Measurements from ENCODE around the gene KIAA1217. TPM values are rescaled to one million over a fixed set of nuclear protein-coding genes. Genes with fewer than 3 reads are reported as not detected.

The KIAA1217 gene
- total RNA-seq, 1 experiment from 2014 or later, result 23.4 TPM

GRCh38 chr10:24513155-24513554, 304.2 kb downstream of the KIAA1217 start (continued):
- TF ChIP-seq IRF2 (CRISPR knock-in tag; IDR thresholded peaks at IDR 0.05; ENCODE audit: borderline replicate concordance, low read depth), result no peak
- TF ChIP-seq, protein P1, sequence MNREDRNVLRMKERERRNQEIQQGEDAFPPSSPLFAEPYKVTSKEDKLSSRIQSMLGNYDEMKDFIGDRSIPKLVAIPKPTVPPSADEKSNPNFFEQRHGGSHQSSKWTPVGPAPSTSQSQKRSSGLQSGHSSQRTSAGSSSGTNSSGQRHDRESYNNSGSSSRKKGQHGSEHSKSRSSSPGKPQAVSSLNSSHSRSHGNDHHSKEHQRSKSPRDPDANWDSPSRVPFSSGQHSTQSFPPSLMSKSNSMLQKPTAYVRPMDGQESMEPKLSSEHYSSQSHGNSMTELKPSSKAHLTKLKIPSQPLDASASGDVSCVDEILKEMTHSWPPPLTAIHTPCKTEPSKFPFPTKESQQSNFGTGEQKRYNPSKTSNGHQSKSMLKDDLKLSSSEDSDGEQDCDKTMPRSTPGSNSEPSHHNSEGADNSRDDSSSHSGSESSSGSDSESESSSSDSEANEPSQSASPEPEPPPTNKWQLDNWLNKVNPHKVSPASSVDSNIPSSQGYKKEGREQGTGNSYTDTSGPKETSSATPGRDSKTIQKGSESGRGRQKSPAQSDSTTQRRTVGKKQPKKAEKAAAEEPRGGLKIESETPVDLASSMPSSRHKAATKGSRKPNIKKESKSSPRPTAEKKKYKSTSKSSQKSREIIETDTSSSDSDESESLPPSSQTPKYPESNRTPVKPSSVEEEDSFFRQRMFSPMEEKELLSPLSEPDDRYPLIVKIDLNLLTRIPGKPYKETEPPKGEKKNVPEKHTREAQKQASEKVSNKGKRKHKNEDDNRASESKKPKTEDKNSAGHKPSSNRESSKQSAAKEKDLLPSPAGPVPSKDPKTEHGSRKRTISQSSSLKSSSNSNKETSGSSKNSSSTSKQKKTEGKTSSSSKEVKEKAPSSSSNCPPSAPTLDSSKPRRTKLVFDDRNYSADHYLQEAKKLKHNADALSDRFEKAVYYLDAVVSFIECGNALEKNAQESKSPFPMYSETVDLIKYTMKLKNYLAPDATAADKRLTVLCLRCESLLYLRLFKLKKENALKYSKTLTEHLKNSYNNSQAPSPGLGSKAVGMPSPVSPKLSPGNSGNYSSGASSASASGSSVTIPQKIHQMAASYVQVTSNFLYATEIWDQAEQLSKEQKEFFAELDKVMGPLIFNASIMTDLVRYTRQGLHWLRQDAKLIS (CRISPR knock-in tag; IDR thresholded peaks at IDR 0.05; ENCODE audit: borderline replicate concordance), result no peak
- TF ChIP-seq, protein P2, sequence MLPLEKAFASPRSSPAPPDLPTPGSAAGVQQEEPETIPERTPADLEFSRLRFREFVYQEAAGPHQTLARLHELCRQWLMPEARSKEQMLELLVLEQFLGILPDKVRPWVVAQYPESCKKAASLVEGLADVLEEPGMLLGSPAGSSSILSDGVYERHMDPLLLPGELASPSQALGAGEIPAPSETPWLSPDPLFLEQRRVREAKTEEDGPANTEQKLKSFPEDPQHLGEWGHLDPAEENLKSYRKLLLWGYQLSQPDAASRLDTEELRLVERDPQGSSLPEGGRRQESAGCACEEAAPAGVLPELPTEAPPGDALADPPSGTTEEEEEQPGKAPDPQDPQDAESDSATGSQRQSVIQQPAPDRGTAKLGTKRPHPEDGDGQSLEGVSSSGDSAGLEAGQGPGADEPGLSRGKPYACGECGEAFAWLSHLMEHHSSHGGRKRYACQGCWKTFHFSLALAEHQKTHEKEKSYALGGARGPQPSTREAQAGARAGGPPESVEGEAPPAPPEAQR (CRISPR knock-in tag; IDR thresholded peaks at IDR 0.05), result no peak

- POLR2A ChIA-PET, result no interaction called here
- DNase-seq (ENCODE audit: low spot score) (no peak), ATAC-seq (no peak)
- Mint-ChIP-seq H3K27me3 (ENCODE audit: low read depth) (no peaks in the 10 kb centered on the region), H3K4me1 (peaks cover 12% of the 10 kb centered on the region), H3K27ac (no peak overlapping the region), H3K4me3 (no peak overlapping the region), H3K9me3 (no peaks in the 10 kb centered on the region), H3K36me3 (no peaks in the 10 kb centered on the region)
- CTCF ChIA-PET, result no interaction called here
- no peak for TF ChIP-seq ZNF317 (CRISPR knock-in tag; IDR thresholded peaks at IDR 0.05; ENCODE audit: borderline replicate concordance, low read depth)
Observed at GRCh38 chr10:24515481-24515880, 306.5 kb downstream of the KIAA1217 start.

GRCh38 chr10:24518411-24518810, 309.5 kb downstream of the KIAA1217 start:
- TF ChIP-seq JAZF1 (CRISPR knock-in tag; IDR thresholded peaks at IDR 0.05), result no peak
- TF ChIP-seq, protein P3, sequence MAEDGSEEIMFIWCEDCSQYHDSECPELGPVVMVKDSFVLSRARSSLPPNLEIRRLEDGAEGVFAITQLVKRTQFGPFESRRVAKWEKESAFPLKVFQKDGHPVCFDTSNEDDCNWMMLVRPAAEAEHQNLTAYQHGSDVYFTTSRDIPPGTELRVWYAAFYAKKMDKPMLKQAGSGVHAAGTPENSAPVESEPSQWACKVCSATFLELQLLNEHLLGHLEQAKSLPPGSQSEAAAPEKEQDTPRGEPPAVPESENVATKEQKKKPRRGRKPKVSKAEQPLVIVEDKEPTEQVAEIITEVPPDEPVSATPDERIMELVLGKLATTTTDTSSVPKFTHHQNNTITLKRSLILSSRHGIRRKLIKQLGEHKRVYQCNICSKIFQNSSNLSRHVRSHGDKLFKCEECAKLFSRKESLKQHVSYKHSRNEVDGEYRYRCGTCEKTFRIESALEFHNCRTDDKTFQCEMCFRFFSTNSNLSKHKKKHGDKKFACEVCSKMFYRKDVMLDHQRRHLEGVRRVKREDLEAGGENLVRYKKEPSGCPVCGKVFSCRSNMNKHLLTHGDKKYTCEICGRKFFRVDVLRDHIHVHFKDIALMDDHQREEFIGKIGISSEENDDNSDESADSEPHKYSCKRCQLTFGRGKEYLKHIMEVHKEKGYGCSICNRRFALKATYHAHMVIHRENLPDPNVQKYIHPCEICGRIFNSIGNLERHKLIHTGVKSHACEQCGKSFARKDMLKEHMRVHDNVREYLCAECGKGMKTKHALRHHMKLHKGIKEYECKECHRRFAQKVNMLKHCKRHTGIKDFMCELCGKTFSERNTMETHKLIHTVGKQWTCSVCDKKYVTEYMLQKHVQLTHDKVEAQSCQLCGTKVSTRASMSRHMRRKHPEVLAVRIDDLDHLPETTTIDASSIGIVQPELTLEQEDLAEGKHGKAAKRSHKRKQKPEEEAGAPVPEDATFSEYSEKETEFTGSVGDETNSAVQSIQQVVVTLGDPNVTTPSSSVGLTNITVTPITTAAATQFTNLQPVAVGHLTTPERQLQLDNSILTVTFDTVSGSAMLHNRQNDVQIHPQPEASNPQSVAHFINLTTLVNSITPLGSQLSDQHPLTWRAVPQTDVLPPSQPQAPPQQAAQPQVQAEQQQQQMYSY (CRISPR knock-in tag; IDR thresholded peaks at IDR 0.05), result no peak
- no peak for TF ChIP-seq ERG (CRISPR knock-in tag; IDR thresholded peaks at IDR 0.05)
- no peak for TF ChIP-seq FOXP4 (CRISPR knock-in tag; IDR thresholded peaks at IDR 0.05)
- no peak for TF ChIP-seq CREB1 (CRISPR knock-in tag; IDR thresholded peaks at IDR 0.05)
- TF ChIP-seq MXD4 (CRISPR knock-in tag; IDR thresholded peaks at IDR 0.05; ENCODE audit: borderline replicate concordance), result no peak
- no peak for TF ChIP-seq KAT7 (CRISPR knock-in tag; IDR thresholded peaks at IDR 0.05; ENCODE audit: borderline replicate concordance)
- TF ChIP-seq ZNF219 (CRISPR knock-in tag; IDR thresholded peaks at IDR 0.05; ENCODE audit: borderline replicate concordance), result no peak
- no peak for TF ChIP-seq NFATC4 (CRISPR knock-in tag; IDR thresholded peaks at IDR 0.05)
- no peak for TF ChIP-seq SMAD3 (CRISPR knock-in tag; IDR thresholded peaks at IDR 0.05; ENCODE audit: borderline replicate concordance)
- TF ChIP-seq FOXJ3 (CRISPR knock-in tag; IDR thresholded peaks at IDR 0.05; ENCODE audit: borderline replicate concordance), result no peak
- TF ChIP-seq ZNF263 (CRISPR knock-in tag; IDR thresholded peaks at IDR 0.05; ENCODE audit: low read depth), result no peak
- TF ChIP-seq ELF4 (CRISPR knock-in tag; IDR thresholded peaks at IDR 0.05; ENCODE audit: low read depth), result no peak
- TF ChIP-seq ZNF317 (CRISPR knock-in tag; IDR thresholded peaks at IDR 0.05; ENCODE audit: borderline replicate concordance, low read depth), result no peak
- TF ChIP-seq ZNF138 (CRISPR knock-in tag; conservative IDR thresholded peaks at IDR 0.05), result no peak
- TF ChIP-seq CDX4 (CRISPR knock-in tag; IDR thresholded peaks at IDR 0.05; ENCODE audit: borderline replicate concordance), result no peak
- TF ChIP-seq EMX1 (CRISPR knock-in tag; IDR thresholded peaks at IDR 0.05), result no peak
- no peak overlapping the region for H3K27ac Mint-ChIP-seq
- DNase-seq (ENCODE audit: low spot score) (no peak), ATAC-seq (no peak)
- peaks cover 2% of the 10 kb centered on the region; the same call in 1 of the 2 replicates for H3K36me3 Mint-ChIP-seq
- ChIA-PET CTCF (interaction anchor here (0.9 to 2.7 kb wide), 6 partner anchors 17 to 536 kb away, joined by 3 to 11 read pairs (median 8); no protein-coding TSS in a partner anchor), POLR2A (interaction anchor here (0.6 kb wide), 2 partner anchors 948 to 1862 kb away, joined by 4 read pairs; no protein-coding TSS in a partner anchor)
- no peak overlapping the region for H3K4me3 Mint-ChIP-seq
- peaks cover 12% of the 10 kb centered on the region for H3K4me1 Mint-ChIP-seq
- H3K9me3 Mint-ChIP-seq, result no peaks in the 10 kb centered on the region
- H3K27me3 Mint-ChIP-seq (ENCODE audit: low read depth), result no peaks in the 10 kb centered on the region
